WTC11 (cell line): ENCODE data around the gene ZNF19. TPM values are rescaled to one million over a fixed set of nuclear protein-coding genes. Genes with fewer than 3 reads are reported as not detected.
A peak's percentile ranks its signal among the peaks of the same experiment; 100 is the strongest.

Experiments used
- ATAC-seq: fragments of 200-7000 bp; cut with Tn5 transposase; 2 replicates; pipeline ENCODE4 v1.10.0; 2021; ENCODE audit warnings: mild to moderate bottlenecking, moderate library complexity
- CTCF ChIA-PET: fragments of 300-600 bp; sonication (Branson Sonifier 250); formaldehyde crosslinking; loops from one replicate; lab custom pipeline; 2021; ENCODE audit warnings: antibody characterized with exemption; lab: Charles Lee
- POLR2A ChIA-PET: fragments of 350-600 bp; sonication (Branson Sonifier 250); formaldehyde crosslinking; loops from one replicate; lab custom pipeline; 2021; ENCODE audit warnings: antibody characterized with exemption; lab: Charles Lee
- DNase-seq: peaks from one replicate; pipeline ENCODE4 v3.0.0; 2021; ENCODE audit warnings: low spot score
- H3K27ac Mint-ChIP-seq: 2 replicates; pipeline ENCODE4 v1.8.0; 2021; ENCODE audit warnings: mixed read lengths
- H3K27me3 Mint-ChIP-seq: 2 replicates; pipeline ENCODE4 v1.8.0; 2021; ENCODE audit warnings: low read depth, mild to moderate bottlenecking, moderate library complexity, mixed read lengths
- H3K36me3 Mint-ChIP-seq: 2 replicates; pipeline ENCODE4 v1.8.0; 2021; ENCODE audit warnings: mixed read lengths
- H3K4me1 Mint-ChIP-seq: 2 replicates; pipeline ENCODE4 v1.8.0; 2022; ENCODE audit warnings: mixed read lengths
- H3K4me3 Mint-ChIP-seq: 2 replicates; pipeline ENCODE4 v1.8.0; 2021; ENCODE audit warnings: mild to moderate bottlenecking, moderate library complexity, mixed read lengths
- H3K9me3 Mint-ChIP-seq: 2 replicates; pipeline ENCODE4 v1.8.0; 2021; ENCODE audit warnings: mixed read lengths
- AFF4 ChIP-seq: sonication (generic); formaldehyde crosslinking; IDR thresholded peaks from 2 replicates; pipeline ENCODE4 v1.8.1; 2023; ENCODE audit warnings: mild to moderate bottlenecking, missing genetic modification reagents, borderline replicate concordance
- EMX1 ChIP-seq: fragments of 250-450 bp; sonication (Bioruptor Pico); IDR thresholded peaks from 2 replicates; pipeline ENCODE4 v1.8.0; 2021; ENCODE audit warnings: mild to moderate bottlenecking
- ETV6 ChIP-seq: sonication (generic); formaldehyde crosslinking; IDR thresholded peaks from 2 replicates; pipeline ENCODE4 v1.8.1; 2022; ENCODE audit warnings: mild to moderate bottlenecking, missing genetic modification reagents
- FOXK1 ChIP-seq: sonication (generic); formaldehyde crosslinking; IDR thresholded peaks from 2 replicates; pipeline ENCODE4 v1.8.0; 2022; ENCODE audit warnings: mild to moderate bottlenecking, moderate library complexity, missing genetic modification reagents
- FOXP1 ChIP-seq: sonication (generic); formaldehyde crosslinking; IDR thresholded peaks from 2 replicates; pipeline ENCODE4 v1.8.0; 2022; ENCODE audit warnings: missing genetic modification reagents, mild to moderate bottlenecking, moderate library complexity, borderline replicate concordance
- GABPB1 ChIP-seq: sonication (generic); formaldehyde crosslinking; IDR thresholded peaks from 2 replicates; pipeline ENCODE4 v1.8.1; 2023; ENCODE audit warnings: mild to moderate bottlenecking, missing genetic modification reagents
- GRHL2 ChIP-seq: fragments of 250-450 bp; sonication (Bioruptor Pico); IDR thresholded peaks from 2 replicates; pipeline ENCODE4 v1.8.0; 2022; ENCODE audit warnings: mild to moderate bottlenecking, moderate library complexity; ENCODE audit not compliant: insufficient replicate concordance, severe bottlenecking
- IRF2 ChIP-seq: sonication (generic); formaldehyde crosslinking; IDR thresholded peaks from 2 replicates; pipeline ENCODE4 v1.8.0; 2022; ENCODE audit warnings: low read depth, missing genetic modification reagents, borderline replicate concordance
- JUN ChIP-seq: sonication (generic); formaldehyde crosslinking; IDR thresholded peaks from 2 replicates; pipeline ENCODE4 v1.8.0; 2023; ENCODE audit warnings: mild to moderate bottlenecking, missing genetic modification reagents
- NFE2L1 ChIP-seq: sonication (generic); formaldehyde crosslinking; IDR thresholded peaks from 2 replicates; pipeline ENCODE4 v1.8.1; 2023; ENCODE audit warnings: missing genetic modification reagents
- OVOL2 ChIP-seq: fragments of 250-450 bp; sonication (Bioruptor Pico); IDR thresholded peaks from 2 replicates; pipeline ENCODE4 v1.9.0; 2021; ENCODE audit warnings: mild to moderate bottlenecking, borderline replicate concordance
- TCF7 ChIP-seq: sonication (generic); formaldehyde crosslinking; IDR thresholded peaks from 2 replicates; pipeline ENCODE4 v1.8.0; 2022; ENCODE audit warnings: mild to moderate bottlenecking, low read depth, missing genetic modification reagents, moderate library complexity
- TEAD4 ChIP-seq: sonication (generic); formaldehyde crosslinking; IDR thresholded peaks from 2 replicates; pipeline ENCODE4 v1.8.0; 2022; ENCODE audit warnings: mild to moderate bottlenecking, missing genetic modification reagents
- TP53 ChIP-seq: sonication (generic); formaldehyde crosslinking; IDR thresholded peaks from 2 replicates; pipeline ENCODE4 v1.8.1; 2023; ENCODE audit warnings: mild to moderate bottlenecking, missing genetic modification reagents
- ZNF121 ChIP-seq: sonication (generic); formaldehyde crosslinking; IDR thresholded peaks from 2 replicates; pipeline ENCODE4 v1.8.0; 2023; ENCODE audit warnings: missing genetic modification reagents
- ZNF138 ChIP-seq: sonication (generic); formaldehyde crosslinking; conservative IDR thresholded peaks from 2 replicates; pipeline ENCODE4 v1.8.1; 2022; ENCODE audit warnings: mild to moderate bottlenecking, moderate library complexity, missing genetic modification reagents
- ZNF416 ChIP-seq: fragments of 250-450 bp; sonication (Bioruptor Pico); IDR thresholded peaks from 2 replicates; pipeline ENCODE4 v1.9.0; 2021; ENCODE audit warnings: mild to moderate bottlenecking, inconsistent platforms
- ZNF423 ChIP-seq: fragments of 250-450 bp; sonication (Bioruptor Pico); IDR thresholded peaks from 2 replicates; pipeline ENCODE4 v2.1.2; 2022; ENCODE audit warnings: mild to moderate bottlenecking, moderate library complexity
- ZNF671 ChIP-seq: fragments of 250-450 bp; sonication (Bioruptor Pico); IDR thresholded peaks from 2 replicates; pipeline ENCODE4 v1.8.0; 2021; ENCODE audit warnings: mild to moderate bottlenecking
- total RNA-seq: library from RNA; stranded (reverse); gene quantifications from 3 replicates; pipeline ENCODE4 v1.2.3, GENCODE V29; 2021
- TF ChIP-seq, protein P1 (sequence below): sonication (generic); formaldehyde crosslinking; IDR thresholded peaks from 2 replicates; pipeline ENCODE4 v1.8.1; 2022; ENCODE audit warnings: mild to moderate bottlenecking, missing genetic modification reagents, moderate library complexity, borderline replicate concordance
- TF ChIP-seq, protein P2 (sequence below): sonication (generic); formaldehyde crosslinking; IDR thresholded peaks from 2 replicates; pipeline ENCODE4 v1.8.1; 2022; ENCODE audit warnings: missing genetic modification reagents, borderline replicate concordance
- TF ChIP-seq, protein P3 (sequence below): fragments of 250-450 bp; sonication (Bioruptor Pico); IDR thresholded peaks from 2 replicates; pipeline ENCODE4 v1.9.0; 2021; ENCODE audit warnings: mild to moderate bottlenecking

The ZNF19 gene
- total RNA-seq, 1 experiment from 2014 or later, result 4.3 TPM

DNA sequence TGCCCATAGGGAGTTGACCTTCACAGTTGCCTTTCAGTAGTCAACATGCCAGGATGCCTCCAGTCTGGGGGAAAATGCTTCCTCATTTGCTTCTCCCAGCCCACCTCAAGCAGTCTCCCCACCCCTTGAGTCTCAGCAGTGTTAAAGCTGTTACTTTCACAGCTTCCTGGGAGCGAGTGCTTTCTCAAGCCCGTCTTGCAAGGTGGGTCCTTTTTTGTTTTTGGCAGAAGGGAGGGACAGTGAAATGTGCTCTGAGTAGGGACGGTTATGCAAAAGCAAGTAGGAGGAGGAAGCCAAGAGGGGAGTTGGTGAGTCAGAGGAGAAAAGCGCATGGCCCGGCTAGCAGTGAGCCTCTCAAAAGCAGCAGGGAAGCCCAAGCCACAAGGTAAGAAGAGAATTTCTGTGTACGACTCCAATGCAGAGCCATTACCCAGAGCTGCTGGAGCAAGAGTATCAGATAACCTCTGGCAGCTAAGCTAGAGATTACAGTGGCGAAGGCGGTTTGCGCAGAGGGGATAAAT, 37.0 kb upstream of the ZNF19 start, which contains the start of gene CHST4 (continued):
- TF ChIP-seq FOXP1 (CRISPR knock-in tag) (peak; percentile 28; the same call in 1 of the 2 replicates), ZNF423 (0 out of 2 replicates have a peak, but pooled peaks have one; percentile 39), FOXK1 (CRISPR knock-in tag) (peak; percentile 22; the same call in 1 of the 2 replicates)

- Mint-ChIP-seq H3K4me3 (peak overlapping the region; percentile 74), H3K27ac (peak overlapping the region; percentile 99), H3K4me1 (peaks cover 45% of the 10 kb centered on the region), H3K9me3 (no peaks in the 10 kb centered on the region), H3K36me3 (no peaks in the 10 kb centered on the region), H3K27me3 (no peaks in the 10 kb centered on the region; the same call in 1 of the 2 replicates)
- no peak for TF ChIP-seq ZNF416 (CRISPR knock-in tag)
- TF ChIP-seq, protein P1, sequence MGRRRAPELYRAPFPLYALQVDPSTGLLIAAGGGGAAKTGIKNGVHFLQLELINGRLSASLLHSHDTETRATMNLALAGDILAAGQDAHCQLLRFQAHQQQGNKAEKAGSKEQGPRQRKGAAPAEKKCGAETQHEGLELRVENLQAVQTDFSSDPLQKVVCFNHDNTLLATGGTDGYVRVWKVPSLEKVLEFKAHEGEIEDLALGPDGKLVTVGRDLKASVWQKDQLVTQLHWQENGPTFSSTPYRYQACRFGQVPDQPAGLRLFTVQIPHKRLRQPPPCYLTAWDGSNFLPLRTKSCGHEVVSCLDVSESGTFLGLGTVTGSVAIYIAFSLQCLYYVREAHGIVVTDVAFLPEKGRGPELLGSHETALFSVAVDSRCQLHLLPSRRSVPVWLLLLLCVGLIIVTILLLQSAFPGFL (CRISPR knock-in tag), result no peak
- TF ChIP-seq EMX1 (CRISPR knock-in tag), result no peak
- ChIA-PET POLR2A (interaction anchor here (1.0 kb wide), 1 partner anchor 25 kb away, joined by 3 read pairs; no protein-coding TSS in a partner anchor), CTCF (interaction anchor here (1.0 to 5.5 kb wide), 6 partner anchors 13 to 112 kb away, joined by 3 to 45 read pairs (median 8); no protein-coding TSS in a partner anchor)
- ATAC-seq (no peak), DNase-seq (no peak)
Observed at GRCh38 chr16:71524566-71525553, 35.7 kb upstream of the ZNF19 start.

GRCh38 chr16:71520550-71520949, 31.4 kb upstream of the ZNF19 start:
- CTCF ChIA-PET, result interaction anchor here (1.1 to 1.5 kb wide), 2 partner anchors 8 to 27 kb away, joined by 3 read pairs; no protein-coding TSS in a partner anchor
- H3K4me1 Mint-ChIP-seq, result peaks cover 21% of the 10 kb centered on the region
- no peak for DNase-seq
- no peaks in the 10 kb centered on the region; the same call in 1 of the 2 replicates for H3K27me3 Mint-ChIP-seq
- H3K27ac Mint-ChIP-seq, result no peak overlapping the region
- POLR2A ChIA-PET, result no interaction called here
- no peak overlapping the region for H3K4me3 Mint-ChIP-seq
- TF ChIP-seq IRF2 (CRISPR knock-in tag) (no peak), AFF4 (CRISPR knock-in tag) (no peak), NFE2L1 (no peak), TP53 (CRISPR knock-in tag) (no peak), JUN (no peak), ZNF138 (CRISPR knock-in tag) (no peak), GRHL2 (no peak), OVOL2 (no peak), GABPB1 (CRISPR knock-in tag) (no peak), TCF7 (CRISPR knock-in tag) (no peak), ZNF121 (no peak), ETV6 (CRISPR knock-in tag) (no peak), ZNF671 (CRISPR knock-in tag) (no peak), EMX1 (CRISPR knock-in tag) (no peak), TEAD4 (CRISPR knock-in tag) (no peak)
- TF ChIP-seq, protein P2, sequence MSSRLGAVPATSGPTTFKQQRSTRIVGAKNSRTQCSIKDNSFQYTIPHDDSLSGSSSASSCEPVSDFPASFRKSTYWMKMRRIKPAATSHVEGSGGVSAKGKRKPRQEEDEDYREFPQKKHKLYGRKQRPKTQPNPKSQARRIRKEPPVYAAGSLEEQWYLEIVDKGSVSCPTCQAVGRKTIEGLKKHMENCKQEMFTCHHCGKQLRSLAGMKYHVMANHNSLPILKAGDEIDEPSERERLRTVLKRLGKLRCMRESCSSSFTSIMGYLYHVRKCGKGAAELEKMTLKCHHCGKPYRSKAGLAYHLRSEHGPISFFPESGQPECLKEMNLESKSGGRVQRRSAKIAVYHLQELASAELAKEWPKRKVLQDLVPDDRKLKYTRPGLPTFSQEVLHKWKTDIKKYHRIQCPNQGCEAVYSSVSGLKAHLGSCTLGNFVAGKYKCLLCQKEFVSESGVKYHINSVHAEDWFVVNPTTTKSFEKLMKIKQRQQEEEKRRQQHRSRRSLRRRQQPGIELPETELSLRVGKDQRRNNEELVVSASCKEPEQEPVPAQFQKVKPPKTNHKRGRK (CRISPR knock-in tag), result no peak
- TF ChIP-seq, protein P3, sequence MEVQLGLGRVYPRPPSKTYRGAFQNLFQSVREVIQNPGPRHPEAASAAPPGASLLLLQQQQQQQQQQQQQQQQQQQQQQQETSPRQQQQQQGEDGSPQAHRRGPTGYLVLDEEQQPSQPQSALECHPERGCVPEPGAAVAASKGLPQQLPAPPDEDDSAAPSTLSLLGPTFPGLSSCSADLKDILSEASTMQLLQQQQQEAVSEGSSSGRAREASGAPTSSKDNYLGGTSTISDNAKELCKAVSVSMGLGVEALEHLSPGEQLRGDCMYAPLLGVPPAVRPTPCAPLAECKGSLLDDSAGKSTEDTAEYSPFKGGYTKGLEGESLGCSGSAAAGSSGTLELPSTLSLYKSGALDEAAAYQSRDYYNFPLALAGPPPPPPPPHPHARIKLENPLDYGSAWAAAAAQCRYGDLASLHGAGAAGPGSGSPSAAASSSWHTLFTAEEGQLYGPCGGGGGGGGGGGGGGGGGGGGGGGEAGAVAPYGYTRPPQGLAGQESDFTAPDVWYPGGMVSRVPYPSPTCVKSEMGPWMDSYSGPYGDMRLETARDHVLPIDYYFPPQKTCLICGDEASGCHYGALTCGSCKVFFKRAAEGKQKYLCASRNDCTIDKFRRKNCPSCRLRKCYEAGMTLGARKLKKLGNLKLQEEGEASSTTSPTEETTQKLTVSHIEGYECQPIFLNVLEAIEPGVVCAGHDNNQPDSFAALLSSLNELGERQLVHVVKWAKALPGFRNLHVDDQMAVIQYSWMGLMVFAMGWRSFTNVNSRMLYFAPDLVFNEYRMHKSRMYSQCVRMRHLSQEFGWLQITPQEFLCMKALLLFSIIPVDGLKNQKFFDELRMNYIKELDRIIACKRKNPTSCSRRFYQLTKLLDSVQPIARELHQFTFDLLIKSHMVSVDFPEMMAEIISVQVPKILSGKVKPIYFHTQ (CRISPR knock-in tag), result no peak
- no peak for ATAC-seq
- no peaks in the 10 kb centered on the region for H3K36me3 Mint-ChIP-seq
- H3K9me3 Mint-ChIP-seq, result no peaks in the 10 kb centered on the region
